Kasumi-1 (cell line): ENCODE data around the gene CLIP4.

Source experiments
- DNase-seq, 2 experiments: peaks; one replicate each; lab custom pipeline; 2025; lab: John Stamatoyannopoulos, UW

CLIP4 gene

GRCh38 chr2:29134933-29135332 is 19.7 kb downstream of the CLIP4 start:
- no peak for DNase-seq

GRCh38 chr2:29139152-29139551 is 23.9 kb downstream of the CLIP4 start:
- DNase-seq = no peak

GRCh38 chr2:29139731-29140130 is 24.5 kb downstream of the CLIP4 start:
- no peak for DNase-seq

- DNase-seq = no peak
Observed at GRCh38 chr2:29143657-29144056, 28.4 kb downstream of the CLIP4 start.

GRCh38 chr2:29146197-29146596 is 31.0 kb downstream of the CLIP4 start:
- no peak for DNase-seq

- DNase-seq = no peak
Observed at GRCh38 chr2:29147963-29148362, 32.7 kb downstream of the CLIP4 start.

- no peak for DNase-seq
Observed at GRCh38 chr2:29154610-29155009, 39.4 kb downstream of the CLIP4 start.

- DNase-seq = no peak
Observed at GRCh38 chr2:29155578-29155977, 40.4 kb downstream of the CLIP4 start.

GRCh38 chr2:29157131-29157530 is 41.9 kb downstream of the CLIP4 start:
- DNase-seq = no peak

GRCh38 chr2:29159125-29159524 is 43.9 kb downstream of the CLIP4 start:
- no peak for DNase-seq

- DNase-seq = no peak
Observed at GRCh38 chr2:29160184-29160583, 45.0 kb downstream of the CLIP4 start.

GRCh38 chr2:29162204-29162928 is 47.2 kb downstream of the CLIP4 start:
- no peak for DNase-seq

GRCh38 chr2:29164091-29164846 is 49.1 kb downstream of the CLIP4 start:
- no peak for DNase-seq

GRCh38 chr2:29165362-29166241 is 50.4 kb downstream of the CLIP4 start:
- DNase-seq = no peak

GRCh38 chr2:29166242-29167039 is 51.2 kb downstream of the CLIP4 start:
- no peak for DNase-seq

- no peak for DNase-seq
Observed at GRCh38 chr2:29174937-29175336, 59.7 kb downstream of the CLIP4 start.

- no peak for DNase-seq
Observed at GRCh38 chr2:29175338-29175737, 60.1 kb downstream of the CLIP4 start.

- DNase-seq = no peak
Observed at GRCh38 chr2:29182334-29182733, 67.1 kb downstream of the CLIP4 start.

GRCh38 chr2:29182920-29183319 is 67.7 kb downstream of the CLIP4 start:
- no peak for DNase-seq

- DNase-seq = no peak
Observed at GRCh38 chr2:29184531-29184930, 69.3 kb downstream of the CLIP4 start.

GRCh38 chr2:29186817-29187216 is 71.6 kb downstream of the CLIP4 start:
- no peak for DNase-seq

GRCh38 chr2:29187926-29188325 is 72.7 kb downstream of the CLIP4 start:
- DNase-seq = no peak
